Iris pigment epithelial cell (primary cell): ENCODE results near the gene SLC2A9.

ENCODE experiments used
- DNase-seq: peaks from one replicate; pipeline ENCODE4 v3.0.0-alpha.2; 2011; ENCODE audit warnings: low read depth

Gene SLC2A9

DNA sequence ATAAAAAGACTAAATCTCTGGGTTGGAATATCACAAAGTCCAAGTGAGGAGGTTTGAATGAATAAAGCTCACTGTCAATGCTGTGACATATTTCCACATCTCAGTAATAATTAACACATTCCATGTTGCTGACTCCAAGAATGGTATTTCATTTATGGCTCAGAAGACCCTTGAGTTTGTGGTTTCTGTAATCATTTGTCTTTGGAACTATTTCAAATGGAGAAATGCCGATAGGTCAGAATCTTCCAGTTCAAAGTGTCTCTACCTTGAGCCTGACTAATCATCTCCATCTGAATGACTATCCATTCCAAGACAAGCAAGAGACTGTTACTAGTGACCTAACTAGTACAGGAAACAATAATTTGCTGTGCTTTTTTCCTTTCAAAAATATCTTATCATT is 24.2 kb upstream of the SLC2A9 start:
- peak; percentile 79 for DNase-seq

DNA sequence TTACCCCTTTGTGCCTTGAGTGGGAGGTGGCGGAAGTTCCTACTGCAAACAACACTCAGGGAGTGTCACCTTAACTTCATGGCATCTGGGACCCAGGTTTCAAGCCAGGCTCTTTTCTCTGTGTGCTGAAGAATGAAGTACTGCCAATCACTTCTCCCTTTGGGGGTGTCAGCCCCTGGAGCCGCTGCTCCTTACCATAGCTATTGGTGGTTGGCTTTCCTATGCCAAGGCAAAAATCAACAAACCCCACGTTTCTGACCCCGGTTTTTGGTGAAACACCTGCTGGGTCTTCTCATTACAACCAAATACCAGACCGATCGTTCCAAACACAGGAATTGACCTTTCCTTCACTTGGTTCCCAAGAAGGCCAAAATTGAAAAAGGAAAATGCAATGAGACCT is 19.7 kb upstream of the SLC2A9 start:
- no peak for DNase-seq

DNA sequence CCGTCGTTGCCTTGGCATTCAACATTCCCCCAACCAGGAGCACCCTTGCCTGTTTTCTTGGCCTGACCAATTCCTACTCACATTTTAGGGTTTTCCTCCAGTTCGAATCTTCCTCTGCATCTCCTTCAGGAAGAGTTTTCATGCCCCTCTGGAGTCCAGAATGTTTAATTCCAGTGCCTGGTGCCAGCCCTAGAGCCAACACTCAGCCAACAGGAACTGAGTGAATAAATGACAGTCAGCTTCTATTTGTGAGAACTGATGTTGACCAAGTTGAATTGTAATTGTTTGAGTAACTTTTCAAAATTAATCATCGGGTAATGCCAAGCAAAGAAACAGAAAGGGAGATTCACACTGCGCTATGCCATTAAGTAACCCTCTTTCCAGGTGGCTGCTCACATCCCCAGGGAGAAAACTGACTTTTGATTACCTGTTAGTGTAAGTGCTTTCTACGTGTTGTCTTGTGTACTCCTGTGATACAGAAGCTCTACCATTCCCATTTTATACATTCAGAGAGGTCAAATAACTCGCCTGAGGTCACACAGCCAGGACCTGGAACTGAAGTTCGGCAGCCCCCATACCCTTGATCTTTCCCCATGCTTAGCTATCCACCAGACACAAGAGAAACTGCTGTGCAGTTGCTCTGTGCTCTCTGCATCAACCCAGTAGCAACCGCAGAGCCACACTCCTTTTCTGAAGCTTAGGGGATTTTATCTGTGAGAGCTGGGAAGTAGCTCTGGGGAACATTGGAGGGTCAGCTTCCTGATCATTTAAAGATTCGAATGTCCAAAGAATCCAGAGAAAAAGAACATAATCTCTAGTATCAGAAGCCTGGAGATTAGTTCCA is 19.0 kb upstream of the SLC2A9 start:
- no peak for DNase-seq

DNA sequence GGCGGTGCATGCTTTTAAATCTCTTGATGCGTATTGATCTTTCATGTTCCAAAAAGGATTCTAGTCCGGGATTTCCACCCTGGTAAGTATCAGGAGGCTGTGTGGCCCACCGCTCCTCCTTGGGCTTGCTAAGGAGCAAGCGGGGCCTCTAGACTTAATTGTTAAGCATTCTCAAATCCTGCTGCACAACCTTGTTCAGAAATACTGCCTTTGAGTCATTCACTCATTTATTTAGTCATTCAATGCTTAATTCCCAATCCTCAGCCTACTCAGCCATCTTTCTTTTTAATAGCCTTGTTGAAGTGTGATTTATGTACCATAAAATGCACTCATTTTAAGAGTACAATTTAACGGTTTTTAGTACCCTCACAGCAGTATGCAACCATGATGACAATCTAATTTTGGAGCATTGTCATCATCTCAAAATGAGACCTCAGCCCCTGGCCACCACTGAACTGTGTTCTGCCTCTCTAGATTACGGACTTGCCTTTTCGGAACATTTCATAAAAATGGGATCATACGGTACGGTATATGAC is 15.6 kb upstream of the SLC2A9 start:
- DNase-seq: no peak

- no peak for DNase-seq
Observed at GRCh38 chr4:10035130-10035529, 13.8 kb upstream of the SLC2A9 start.

DNA sequence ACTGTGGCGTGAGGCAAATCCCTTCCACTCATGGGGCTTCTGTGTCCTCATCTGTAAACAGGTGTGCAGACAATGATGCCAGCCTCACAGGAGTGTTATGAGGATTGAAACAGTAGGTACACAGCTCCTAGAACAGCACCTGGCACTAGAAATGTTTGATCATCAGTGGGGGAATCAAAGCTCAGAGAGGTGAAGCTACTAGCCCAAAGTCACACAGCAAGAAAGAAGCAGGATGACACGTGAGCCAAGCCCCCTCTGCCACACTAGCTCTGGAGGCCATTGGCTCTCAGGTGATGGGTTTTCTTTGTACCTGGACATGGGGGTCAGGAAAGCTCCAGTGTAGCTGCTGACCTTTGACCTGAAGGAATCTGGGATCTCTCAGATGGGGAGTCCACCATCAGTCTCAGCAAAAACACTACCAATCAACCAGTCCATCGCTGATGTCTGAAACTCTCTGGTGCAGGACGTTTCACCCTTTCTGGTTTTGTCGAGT is 13.4 kb upstream of the SLC2A9 start:
- no peak for DNase-seq

DNA sequence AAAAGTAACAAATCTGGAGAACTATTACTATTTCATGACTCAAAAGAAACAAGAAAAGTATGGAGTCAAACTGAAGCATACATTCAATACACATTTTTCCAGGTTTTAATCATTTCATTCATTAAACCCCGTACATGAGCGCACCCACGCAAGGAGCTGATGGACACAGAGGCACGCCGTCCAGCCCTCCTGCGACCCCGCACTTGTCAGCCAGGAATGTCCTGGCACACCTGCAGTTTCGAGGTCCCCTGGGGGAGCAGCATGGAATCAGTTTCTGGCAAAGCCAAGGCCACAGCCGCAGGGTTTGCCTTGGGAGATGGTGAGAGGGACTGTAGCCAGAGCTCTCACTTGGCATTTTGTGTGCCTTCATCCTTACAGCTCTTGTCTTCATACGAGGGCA is 12.8 kb upstream of the SLC2A9 start:
- no peak for DNase-seq

GRCh38 chr4:10033191-10033881 is 12.0 kb upstream of the SLC2A9 start:
- DNase-seq: peak; percentile 90

DNA sequence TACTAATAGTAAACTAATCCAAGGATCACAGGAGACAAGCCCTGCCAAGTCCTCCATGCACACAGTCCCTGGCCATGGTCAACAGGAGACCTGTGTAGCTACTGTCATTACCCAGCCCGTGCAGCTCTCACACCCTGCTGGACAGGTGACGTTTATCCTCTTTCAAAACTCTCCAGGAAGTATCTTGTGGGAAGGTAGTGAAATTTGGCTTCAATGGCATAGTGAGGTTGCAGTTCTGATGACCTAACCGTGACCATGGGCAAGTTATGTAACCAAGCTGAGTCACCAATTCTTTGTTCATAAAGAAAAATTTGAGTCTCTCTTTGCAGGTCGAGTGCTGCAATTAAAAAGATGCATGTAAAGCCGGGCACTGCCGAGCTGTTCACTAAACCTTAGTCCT is 11.3 kb upstream of the SLC2A9 start:
- DNase-seq: peak; percentile 91

- peak; percentile 59 for DNase-seq
Observed at GRCh38 chr4:10031668-10032590, 10.6 kb upstream of the SLC2A9 start.

DNA sequence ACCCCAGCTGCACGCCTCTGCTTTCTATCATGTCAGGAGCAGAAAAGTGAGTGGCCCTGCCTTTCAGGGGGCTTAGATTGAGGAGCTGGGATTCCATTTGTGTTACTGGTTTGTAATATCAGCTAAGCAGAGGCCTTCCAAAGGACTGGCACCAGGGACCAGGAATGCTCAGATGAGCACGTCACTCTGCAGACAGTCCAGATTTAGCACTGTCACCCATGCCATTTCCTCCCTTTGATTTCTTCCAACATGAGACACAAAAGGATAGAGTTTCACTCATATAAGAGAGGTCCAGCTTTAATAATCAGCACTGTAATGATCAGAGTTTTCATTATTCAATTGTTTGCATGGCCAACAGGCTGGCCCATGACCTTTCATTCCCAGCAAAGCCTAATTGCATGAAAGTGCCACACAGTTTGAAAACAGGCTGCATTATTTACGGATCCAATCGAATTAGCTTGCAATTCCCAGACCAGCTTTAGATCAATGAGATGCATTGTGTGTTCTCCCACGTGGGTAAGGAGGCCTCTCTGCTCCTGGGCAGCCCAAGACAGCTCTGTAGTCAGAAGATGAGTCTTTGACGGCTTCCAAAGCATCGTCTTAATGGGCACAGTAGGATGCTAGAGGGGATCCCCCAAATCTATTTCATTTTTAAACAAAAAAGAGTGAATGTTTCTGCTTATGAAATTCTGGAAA is 9.8 kb upstream of the SLC2A9 start:
- no peak for DNase-seq

- DNase-seq: no peak
Observed at GRCh38 chr4:10029403-10029802, 8.1 kb upstream of the SLC2A9 start.

- no peak for DNase-seq
Observed at GRCh38 chr4:10028910-10029309, 7.6 kb upstream of the SLC2A9 start.

DNA sequence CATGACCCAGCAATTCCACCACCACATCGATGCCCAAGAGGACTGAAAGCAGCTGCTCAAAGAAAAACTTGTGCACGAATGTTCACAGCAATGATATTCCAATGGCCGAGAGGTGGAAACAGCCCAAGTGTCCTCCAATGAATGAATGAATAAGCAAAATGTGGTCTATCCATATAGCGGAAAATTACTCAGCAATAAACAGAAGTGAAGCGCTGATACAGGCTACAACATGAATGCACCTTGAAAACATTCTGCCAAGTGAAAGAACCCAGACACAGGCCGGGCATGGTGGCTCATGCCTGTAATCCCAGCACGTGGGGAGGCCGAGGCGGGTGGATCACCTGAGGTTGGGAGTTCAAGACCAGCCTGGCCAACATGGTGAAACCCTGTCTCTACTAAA is 5.2 kb upstream of the SLC2A9 start:
- no peak for DNase-seq

DNA sequence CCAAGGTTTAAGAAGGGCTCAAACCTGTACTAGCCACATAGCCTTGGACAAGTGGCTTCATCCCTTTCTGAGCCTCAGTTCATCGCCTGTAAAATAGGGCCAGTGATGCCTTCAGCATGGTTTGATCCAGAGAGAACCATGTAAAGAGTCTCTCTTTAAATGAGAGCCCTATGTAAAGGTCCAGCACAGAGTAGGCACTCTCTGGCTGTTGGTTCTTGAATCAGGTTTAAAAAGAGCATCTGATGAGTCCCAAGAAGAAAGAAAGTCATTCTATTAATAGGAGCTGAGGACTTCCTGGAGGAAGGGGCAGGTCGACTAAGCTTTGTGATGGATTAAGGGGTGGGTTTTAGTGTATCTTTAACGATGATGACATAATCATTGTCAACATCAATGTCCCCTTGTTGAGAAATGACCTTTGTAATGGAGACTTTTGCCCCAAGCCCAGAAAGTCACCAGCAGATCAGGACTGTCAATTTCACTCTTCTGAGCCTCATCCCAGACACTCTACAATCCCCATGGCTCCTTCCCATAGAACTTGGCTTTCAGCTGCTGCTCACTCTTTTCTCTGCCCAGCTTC is 4.0 kb upstream of the SLC2A9 start:
- no peak for DNase-seq

DNA sequence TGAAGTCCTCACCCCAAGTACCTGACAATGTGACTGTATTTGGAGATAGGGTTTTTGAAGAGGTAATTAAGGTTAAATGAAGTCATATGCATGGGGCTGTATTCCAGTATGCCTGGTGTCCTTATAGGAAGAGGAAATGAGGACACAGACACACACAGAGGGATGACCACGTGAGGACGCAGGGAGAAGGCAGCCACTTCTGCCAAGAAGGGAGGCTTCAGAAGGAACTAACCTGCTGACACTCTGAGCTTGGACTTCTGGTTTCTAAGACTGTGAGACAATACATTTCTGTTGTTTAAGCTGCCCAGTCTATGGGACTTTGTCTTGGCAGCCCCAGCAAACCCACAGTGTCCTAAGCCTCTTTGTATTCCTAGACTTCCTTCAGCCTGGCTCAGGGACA is 3.0 kb upstream of the SLC2A9 start:
- DNase-seq: no peak

GRCh38 chr4:10023806-10024205 is 2.5 kb upstream of the SLC2A9 start:
- no peak for DNase-seq

DNA sequence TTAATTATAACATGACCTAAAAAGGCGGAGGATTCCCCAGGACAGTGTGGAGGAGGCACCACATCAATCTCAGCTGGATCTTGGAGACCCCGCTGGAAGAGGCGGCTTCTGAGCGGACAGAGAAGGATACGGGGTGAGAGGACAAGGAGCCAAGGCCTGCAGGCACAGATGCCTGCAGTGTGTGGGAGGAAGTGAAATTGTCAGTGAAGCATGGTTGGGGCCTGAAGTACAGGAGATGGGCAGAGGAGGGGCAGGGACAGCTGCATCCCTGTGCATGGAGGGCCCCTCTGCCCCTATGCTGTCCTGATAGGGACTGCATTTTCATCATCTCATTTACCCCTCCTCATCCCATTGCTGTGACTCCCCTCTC is 1.7 kb upstream of the SLC2A9 start:
- no peak for DNase-seq

DNA sequence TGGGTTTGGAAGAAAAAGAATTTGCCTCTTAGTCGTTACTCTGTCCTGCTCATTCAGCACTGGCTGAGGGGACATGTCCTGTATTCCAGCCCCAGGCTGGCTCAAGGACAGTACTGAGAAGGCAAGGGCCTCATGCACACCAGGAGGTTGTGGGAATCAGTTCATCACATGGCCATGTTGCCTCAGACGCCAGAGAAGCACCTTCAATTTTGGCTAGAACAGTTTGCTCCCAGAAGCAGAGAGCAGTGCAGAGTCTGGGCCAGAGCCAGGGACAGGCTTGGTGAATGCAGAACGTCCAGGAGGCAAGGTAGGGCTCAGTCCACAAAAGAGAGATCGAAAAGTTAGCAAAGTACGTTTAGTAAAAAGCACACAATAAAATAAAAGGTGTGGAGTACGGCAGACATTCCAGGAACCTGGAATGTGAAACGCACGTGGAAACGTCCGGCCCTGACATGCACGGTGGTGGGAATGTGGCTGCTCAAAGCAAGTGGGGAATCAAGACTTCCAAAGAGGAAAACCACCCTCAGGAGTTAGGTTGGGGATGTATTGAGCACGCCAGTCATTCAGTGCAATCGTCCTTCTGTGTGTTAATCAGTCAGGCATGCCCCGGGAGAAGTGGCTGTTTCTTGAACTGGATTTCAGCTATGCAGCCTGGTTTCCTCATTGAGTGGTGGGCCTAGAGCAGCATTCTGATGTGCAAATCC is 1.2 kb upstream of the SLC2A9 start:
- no peak for DNase-seq

DNA sequence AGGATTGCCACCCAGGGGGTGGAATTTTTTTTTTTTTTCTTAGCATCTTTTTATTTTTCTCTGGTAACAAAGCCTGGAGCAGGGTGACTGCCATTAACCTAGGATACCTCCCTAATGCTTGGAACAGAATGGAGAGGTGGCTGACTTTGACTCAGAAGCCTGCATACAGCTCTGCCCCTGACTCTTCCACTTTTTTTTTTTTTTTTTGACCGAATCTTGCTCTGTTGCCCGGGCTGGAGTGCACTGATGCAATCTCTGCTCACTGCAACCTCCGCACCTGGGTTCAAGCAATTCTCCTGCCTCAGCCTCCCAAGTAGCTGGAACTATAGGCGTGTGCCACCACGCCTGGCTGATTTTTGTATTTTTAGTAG is 341 bp upstream of the SLC2A9 start:
- no peak for DNase-seq

- no peak for DNase-seq
Observed at GRCh38 chr4:10020106-10020505, 1.2 kb downstream of the SLC2A9 start.
